Left lung (tissue), 10 donors: ENCODE measurements around the gene LRIT2. TPM values are rescaled to one million over a fixed set of nuclear protein-coding genes. Genes with fewer than 3 reads are reported as not detected.

ENCODE experiments used
- ATAC-seq: fragments of 200-7000 bp; cut with Tn5 transposase; one replicate; pipeline ENCODE4 v1.9.1; 2020; ENCODE audit warnings: moderate library complexity
- DNase-seq, 4 donors: peaks; one replicate each; pipeline ENCODE4 v3.0.0-alpha.2; 2013 to 2020
- H3K27ac ChIP-seq, 2 donors: fragments of 200-600 bp; sonication (generic) in 1 of 2; one replicate each; pipeline versions ENCODE4 v1.5.0 to v1.8.0; 2020 to 2021
- H3K27me3 ChIP-seq, 2 donors: fragments of 200-600 bp; sonication (generic) in 1 of 2; one replicate each; pipeline versions ENCODE4 v1.5.0 to v1.8.0; 2020 to 2021
- H3K36me3 ChIP-seq, 2 donors: fragments of 200-600 bp; sonication (generic) in 1 of 2; one replicate each; pipeline versions ENCODE4 v1.5.0 to v1.8.0; 2020 to 2021
- H3K4me1 ChIP-seq, 2 donors: fragments of 200-600 bp; one replicate each; pipeline ENCODE4 v1.8.0; 2021
- H3K4me3 ChIP-seq, 2 donors: fragments of 200-600 bp; sonication (generic) in 1 of 2; one replicate each; pipeline versions ENCODE4 v1.5.0 to v1.8.0; 2020 to 2021; ENCODE audit warnings: mild to moderate bottlenecking in 1 of 2
- H3K9me3 ChIP-seq, 2 donors: fragments of 200-600 bp; sonication (generic) in 1 of 2; one replicate each; pipeline versions ENCODE4 v1.5.0 to v1.8.0; 2020 to 2021
- CTCF ChIP-seq, 2 donors: fragments of 200-600 bp; sonication (generic) in 1 of 2; IDR thresholded peaks; one replicate each; pipeline versions ENCODE4 v1.5.0 to v1.8.0; 2021; ENCODE audit warnings: antibody characterized with exemption in 2 of 2
- intact Hi-C, 2 donors: fragments of 100-400 bp; cut with DNase I; formaldehyde crosslinking; loops; one replicate each; pipeline versions ENCODE4 v1.11.2 to v1.14.2; 2022
- polyA plus RNA-seq, 6 donors: library from polyadenylated mRNA; unstranded; fragments of 120-200 nt; gene quantifications; one replicate each; pipeline ENCODE4 v1.2.1, GENCODE V29; 2013; ENCODE audit not compliant: insufficient read length in 6 of 6
- total RNA-seq, 2 donors: library from RNA; stranded (reverse); fragmentation: NEBNext Ultra II Directional; extraction: Animal tissue kit (Norgen Biotek cat#: 25700); gene quantifications; one replicate each; pipeline ENCODE4 v1.2.1, GENCODE V29; 2021
- donor health status: DM: no; HTN: yes; CAD: no.
- donor health status: DM: no; HTN: no; CAD: no.

LRIT2 gene
- total and polyA plus RNA-seq, 8 donors = not detected

DNA sequence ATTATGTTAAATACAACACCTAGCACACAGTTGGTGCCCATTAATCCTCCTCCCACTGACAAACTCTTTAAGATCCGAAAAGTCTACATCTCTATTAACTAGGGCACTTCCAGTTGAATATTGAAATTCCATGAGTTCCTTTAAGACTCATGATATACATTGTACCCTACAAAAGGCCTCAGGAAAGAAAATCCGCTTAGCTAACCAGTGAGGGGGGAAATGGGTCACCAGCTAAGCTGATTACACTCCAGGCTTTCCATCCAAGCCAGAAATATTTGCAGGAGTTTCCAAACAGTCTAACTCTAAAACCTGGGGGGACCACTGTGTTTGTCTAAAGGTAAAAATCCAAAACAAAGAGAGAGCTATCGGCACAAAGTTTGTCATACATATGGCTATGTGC lies 1.3 kb upstream of the LRIT2 start:
- Histone ChIP-seq H3K4me1 (no peaks in the 10 kb centered on the region), H3K27me3 (peaks cover 0 to 21% of the 10 kb centered on the region in 2 donors), H3K4me3 (no peak overlapping the region), H3K36me3 (no peaks in the 10 kb centered on the region), H3K9me3 (no peaks in the 10 kb centered on the region), H3K27ac (no peak overlapping the region)
- ATAC-seq = no peak
- no peak for TF ChIP-seq CTCF (IDR thresholded peaks at IDR 0.05)
- DNase-seq = no peak
- intact Hi-C loops = no loop called here

- DNase-seq (peak in 2 of 4 donors; percentile 5 to 13), ATAC-seq (no peak)
- intact Hi-C loops = no loop called here
- Histone ChIP-seq H3K4me3 (no peak overlapping the region), H3K27ac (no peak overlapping the region), H3K27me3 (peaks cover 0 to 21% of the 10 kb centered on the region in 2 donors), H3K4me1 (no peaks in the 10 kb centered on the region), H3K36me3 (no peaks in the 10 kb centered on the region), H3K9me3 (no peaks in the 10 kb centered on the region)
- TF ChIP-seq CTCF (IDR thresholded peaks at IDR 0.05) = no peak
Observed at GRCh38 chr10:84224411-84225028, 824 bp downstream of the LRIT2 start.

DNA sequence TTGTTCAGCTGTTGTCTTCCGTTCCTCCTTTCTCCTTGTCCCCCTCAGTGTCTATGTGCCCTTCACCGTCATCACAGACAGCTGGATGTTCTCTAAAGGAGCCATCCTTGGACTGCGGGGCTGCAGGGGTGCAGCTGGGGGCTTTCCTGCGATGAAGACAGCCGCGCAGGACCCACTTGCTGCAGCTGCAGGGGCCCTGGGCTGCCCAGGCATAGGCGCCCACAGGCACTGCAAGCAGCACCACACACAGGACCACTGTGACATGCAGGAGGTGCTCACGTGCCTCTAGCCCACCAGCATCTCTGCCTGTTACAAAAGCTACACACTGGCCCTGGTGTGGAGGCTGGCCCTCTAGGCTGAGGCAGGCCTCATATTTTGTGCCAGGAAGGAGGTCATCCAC lies 3.4 kb downstream of the LRIT2 start:
- intact Hi-C loops = no loop called here
- H3K36me3 ChIP-seq = no peaks in the 10 kb centered on the region
- no peak for TF ChIP-seq CTCF (IDR thresholded peaks at IDR 0.05)
- no peaks in the 10 kb centered on the region for H3K4me1 ChIP-seq
- H3K27ac ChIP-seq = no peak overlapping the region
- no peak for DNase-seq
- ATAC-seq = no peak
- no peaks in the 10 kb centered on the region for H3K9me3 ChIP-seq
- no peak overlapping the region for H3K4me3 ChIP-seq
- peaks cover 0 to 21% of the 10 kb centered on the region in 2 donors for H3K27me3 ChIP-seq

DNA sequence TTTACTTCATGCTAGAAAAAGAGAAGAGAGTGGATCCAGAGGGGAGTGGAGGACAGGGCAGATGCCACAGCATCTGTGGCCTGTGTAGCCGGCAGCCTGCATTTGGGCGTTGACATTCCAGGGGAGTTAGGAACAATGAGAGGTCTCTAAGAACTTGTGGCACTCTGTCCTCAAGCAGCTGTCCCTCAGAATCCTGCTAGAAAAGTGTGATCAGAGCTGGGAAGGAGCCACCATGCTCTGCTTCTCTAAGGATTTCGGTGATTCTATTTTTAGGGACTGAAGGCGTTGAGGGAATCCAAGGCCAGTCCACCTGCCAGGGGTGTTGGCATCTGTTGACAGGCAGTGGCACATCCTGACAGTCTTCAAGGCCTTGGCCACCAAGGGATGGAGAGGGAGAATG lies 7.6 kb downstream of the LRIT2 start:
- H3K4me3 ChIP-seq = no peak overlapping the region
- DNase-seq (no peak), ATAC-seq (no peak)
- no peaks in the 10 kb centered on the region for H3K9me3 ChIP-seq
- H3K27me3 ChIP-seq = peaks cover 0 to 13% of the 10 kb centered on the region in 2 donors
- H3K36me3 ChIP-seq = no peaks in the 10 kb centered on the region
- no peak for TF ChIP-seq CTCF (IDR thresholded peaks at IDR 0.05)
- no peak overlapping the region for H3K27ac ChIP-seq
- H3K4me1 ChIP-seq = no peaks in the 10 kb centered on the region
- intact Hi-C loops = no loop called here

- TF ChIP-seq CTCF (IDR thresholded peaks at IDR 0.05) = no peak
- DNase-seq (no peak), ATAC-seq (no peak)
- Histone ChIP-seq H3K4me3 (no peak overlapping the region), H3K36me3 (no peaks in the 10 kb centered on the region), H3K9me3 (no peaks in the 10 kb centered on the region), H3K27ac (no peak overlapping the region), H3K4me1 (no peaks in the 10 kb centered on the region), H3K27me3 (peaks cover 0 to 6% of the 10 kb centered on the region in 2 donors)
- intact Hi-C loops = no loop called here
Observed at GRCh38 chr10:84216834-84217233, 8.5 kb downstream of the LRIT2 start.
